ENCODE measurements around the gene EYS.

The EYS gene

GRCh38 chr6:64949257-64949656 lies 757.8 kb downstream of the EYS start:
- H3K14ac ChIP-seq (ENCODE audit: low read length in 2 of 2) = no peak overlapping the region
- no peak overlapping the region for H2BK15ac ChIP-seq (ENCODE audit: low read depth, poor library complexity, severe bottlenecking)
- no peaks in the 10 kb centered on the region for H3K27me3 ChIP-seq (ENCODE audit: control insufficient read depth in 1 of 2, insufficient read depth in 1 of 2, low read length in 2 of 2)
- H3K23ac ChIP-seq (ENCODE audit: low read length in 2 of 2) = no peak overlapping the region
- no peak overlapping the region for H3K9ac ChIP-seq (ENCODE audit: low read length)
- no peaks in the 10 kb centered on the region for H3K9me3 ChIP-seq (ENCODE audit: control insufficient read depth, low read length)
- no peak overlapping the region for H2AK5ac ChIP-seq (ENCODE audit: low read length, severe bottlenecking)
- no peak overlapping the region for H4K8ac ChIP-seq (ENCODE audit: low read length)
- no peak overlapping the region for H3K18ac ChIP-seq (ENCODE audit: low read depth in 1 of 2, low read length in 2 of 2)
- no peak overlapping the region for H3K4ac ChIP-seq (ENCODE audit: low read depth in 1 of 2, low read length in 2 of 2)
- no peak overlapping the region for H4K91ac ChIP-seq (ENCODE audit: low read length)
- WGBS = 50% methylated on average over 2 of the region's 2 CpGs
- no peak overlapping the region for H3K4me2 ChIP-seq (ENCODE audit: low read length, poor library complexity, severe bottlenecking)
- DNase-seq = no peak
- no peaks in the 10 kb centered on the region for H3K79me1 ChIP-seq (replicated peaks; ENCODE audit: low read length, poor library complexity, severe bottlenecking)
- no peak overlapping the region for H2AFZ ChIP-seq (ENCODE audit: low read depth, low read length)
- no peak overlapping the region for H3K27ac ChIP-seq (ENCODE audit: low read length, poor library complexity, severe bottlenecking)
- no peak overlapping the region for H2BK120ac ChIP-seq (ENCODE audit: low read depth, low read length)
- no peak overlapping the region for H2BK12ac ChIP-seq (ENCODE audit: low read length in 2 of 2)
- no peak overlapping the region for H2BK5ac ChIP-seq (ENCODE audit: low read depth, low read length, poor library complexity, severe bottlenecking)
- no peak overlapping the region for H3K4me3 ChIP-seq (ENCODE audit: insufficient read depth in 1 of 2, low read depth in 1 of 2, low read length in 2 of 2)
- H3K4me1 ChIP-seq (ENCODE audit: control insufficient read depth, insufficient read depth, low read depth, low read length) = no peaks in the 10 kb centered on the region
- no peaks in the 10 kb centered on the region for H3K36me3 ChIP-seq (ENCODE audit: control insufficient read depth in 1 of 2, insufficient read depth in 2 of 2, low read depth in 1 of 2, low read length in 2 of 2)

GRCh38 chr6:64948261-64948660 lies 758.8 kb downstream of the EYS start:
- Histone ChIP-seq H2BK120ac (ENCODE audit: low read depth, low read length) (no peak overlapping the region), H2AFZ (ENCODE audit: low read depth, low read length) (no peak overlapping the region), H2AK5ac (ENCODE audit: low read length, severe bottlenecking) (no peak overlapping the region), H3K79me1 (replicated peaks; ENCODE audit: low read length, poor library complexity, severe bottlenecking) (no peaks in the 10 kb centered on the region), H3K9me3 (ENCODE audit: control insufficient read depth, low read length) (no peaks in the 10 kb centered on the region), H3K18ac (ENCODE audit: low read depth in 1 of 2, low read length in 2 of 2) (no peak overlapping the region), H4K8ac (ENCODE audit: low read length) (no peak overlapping the region), H3K23ac (ENCODE audit: low read length in 2 of 2) (no peak overlapping the region), H2BK5ac (ENCODE audit: low read depth, low read length, poor library complexity, severe bottlenecking) (no peak overlapping the region), H3K4me3 (ENCODE audit: insufficient read depth in 1 of 2, low read depth in 1 of 2, low read length in 2 of 2) (no peak overlapping the region), H3K9ac (ENCODE audit: low read length) (no peak overlapping the region), H3K14ac (ENCODE audit: low read length in 2 of 2) (no peak overlapping the region), H3K4ac (ENCODE audit: low read depth in 1 of 2, low read length in 2 of 2) (no peak overlapping the region), H3K27me3 (ENCODE audit: control insufficient read depth in 1 of 2, insufficient read depth in 1 of 2, low read length in 2 of 2) (no peaks in the 10 kb centered on the region), H3K36me3 (ENCODE audit: control insufficient read depth in 1 of 2, insufficient read depth in 2 of 2, low read depth in 1 of 2, low read length in 2 of 2) (no peaks in the 10 kb centered on the region), H3K4me2 (ENCODE audit: low read length, poor library complexity, severe bottlenecking) (no peak overlapping the region), H3K27ac (ENCODE audit: low read length, poor library complexity, severe bottlenecking) (no peak overlapping the region), H2BK15ac (ENCODE audit: low read depth, poor library complexity, severe bottlenecking) (no peak overlapping the region), H3K4me1 (ENCODE audit: control insufficient read depth, insufficient read depth, low read depth, low read length) (no peaks in the 10 kb centered on the region), H2BK12ac (ENCODE audit: low read length in 2 of 2) (no peak overlapping the region), H4K91ac (ENCODE audit: low read length) (no peak overlapping the region)
- no peak for DNase-seq

- Histone ChIP-seq H3K9me3 (ENCODE audit: control insufficient read depth, low read length) (peaks cover 2% of the 10 kb centered on the region), H3K23ac (ENCODE audit: low read length in 2 of 2) (no peak overlapping the region), H3K27ac (ENCODE audit: low read length, poor library complexity, severe bottlenecking) (no peak overlapping the region), H3K4me3 (ENCODE audit: insufficient read depth in 1 of 2, low read depth in 1 of 2, low read length in 2 of 2) (no peak overlapping the region), H2BK15ac (ENCODE audit: low read depth, poor library complexity, severe bottlenecking) (no peak overlapping the region), H4K91ac (ENCODE audit: low read length) (no peak overlapping the region), H3K36me3 (ENCODE audit: control insufficient read depth in 1 of 2, insufficient read depth in 2 of 2, low read depth in 1 of 2, low read length in 2 of 2) (no peaks in the 10 kb centered on the region), H2BK120ac (ENCODE audit: low read depth, low read length) (no peak overlapping the region), H3K18ac (ENCODE audit: low read depth in 1 of 2, low read length in 2 of 2) (no peak overlapping the region), H2BK5ac (ENCODE audit: low read depth, low read length, poor library complexity, severe bottlenecking) (no peak overlapping the region), H3K9ac (ENCODE audit: low read length) (no peak overlapping the region), H2BK12ac (ENCODE audit: low read length in 2 of 2) (no peak overlapping the region), H3K4ac (ENCODE audit: low read depth in 1 of 2, low read length in 2 of 2) (no peak overlapping the region), H2AFZ (ENCODE audit: low read depth, low read length) (no peak overlapping the region), H2AK5ac (ENCODE audit: low read length, severe bottlenecking) (no peak overlapping the region), H3K14ac (ENCODE audit: low read length in 2 of 2) (no peak overlapping the region), H3K4me2 (ENCODE audit: low read length, poor library complexity, severe bottlenecking) (no peak overlapping the region), H3K27me3 (ENCODE audit: control insufficient read depth in 1 of 2, insufficient read depth in 1 of 2, low read length in 2 of 2) (no peaks in the 10 kb centered on the region), H3K4me1 (ENCODE audit: control insufficient read depth, insufficient read depth, low read depth, low read length) (no peaks in the 10 kb centered on the region), H4K8ac (ENCODE audit: low read length) (no peak overlapping the region), H3K79me1 (replicated peaks; ENCODE audit: low read length, poor library complexity, severe bottlenecking) (no peaks in the 10 kb centered on the region)
- DNase-seq = no peak
- whole genome bisulfite sequencing = 100% methylated on average over 1 of the region's 2 CpGs
Observed at GRCh38 chr6:64945450-64945849, 761.6 kb downstream of the EYS start.

GRCh38 chr6:64932486-64932885 lies 774.5 kb downstream of the EYS start:
- Histone ChIP-seq H4K91ac (ENCODE audit: low read length) (no peak overlapping the region), H3K18ac (ENCODE audit: low read depth in 1 of 2, low read length in 2 of 2) (no peak overlapping the region), H2BK5ac (ENCODE audit: low read depth, low read length, poor library complexity, severe bottlenecking) (no peak overlapping the region), H3K27me3 (ENCODE audit: control insufficient read depth in 1 of 2, insufficient read depth in 1 of 2, low read length in 2 of 2) (no peaks in the 10 kb centered on the region), H3K27ac (ENCODE audit: low read length, poor library complexity, severe bottlenecking) (no peak overlapping the region), H3K4ac (ENCODE audit: low read depth in 1 of 2, low read length in 2 of 2) (no peak overlapping the region), H3K79me1 (replicated peaks; ENCODE audit: low read length, poor library complexity, severe bottlenecking) (no peaks in the 10 kb centered on the region), H3K9ac (ENCODE audit: low read length) (no peak overlapping the region), H4K8ac (ENCODE audit: low read length) (no peak overlapping the region), H3K9me3 (ENCODE audit: control insufficient read depth, low read length) (peaks cover 3% of the 10 kb centered on the region), H3K4me3 (ENCODE audit: insufficient read depth in 1 of 2, low read depth in 1 of 2, low read length in 2 of 2) (no peak overlapping the region), H2AFZ (ENCODE audit: low read depth, low read length) (no peak overlapping the region), H3K4me1 (ENCODE audit: control insufficient read depth, insufficient read depth, low read depth, low read length) (peaks cover 1% of the 10 kb centered on the region), H3K23ac (ENCODE audit: low read length in 2 of 2) (no peak overlapping the region), H3K4me2 (ENCODE audit: low read length, poor library complexity, severe bottlenecking) (no peak overlapping the region), H2BK15ac (ENCODE audit: low read depth, poor library complexity, severe bottlenecking) (no peak overlapping the region), H2BK120ac (ENCODE audit: low read depth, low read length) (no peak overlapping the region), H2AK5ac (ENCODE audit: low read length, severe bottlenecking) (no peak overlapping the region), H3K36me3 (ENCODE audit: control insufficient read depth in 1 of 2, insufficient read depth in 2 of 2, low read depth in 1 of 2, low read length in 2 of 2) (no peaks in the 10 kb centered on the region), H2BK12ac (ENCODE audit: low read length in 2 of 2) (no peak overlapping the region), H3K14ac (ENCODE audit: low read length in 2 of 2) (no peak overlapping the region)
- peak; percentile 78 for DNase-seq
- 60% methylated on average over 1 of the region's 1 CpG for WGBS

Data from mesenchymal stem cell (in vitro differentiated cells and primary cell).